Fibroblast of gingiva (primary cell): ENCODE data around the gene SLC66A2.

Source experiments
- DNase-seq: peaks from one replicate; pipeline ENCODE4 v3.0.0-alpha.2; 2011; ENCODE audit warnings: low read depth

SLC66A2 gene

GRCh38 chr18:79917853-79918614 lies 33.4 kb downstream of the SLC66A2 start:
- DNase-seq, result no peak

- no peak for DNase-seq
Measured at GRCh38 chr18:79917169-79917852, 34.1 kb downstream of the SLC66A2 start.

- DNase-seq, result no peak
Measured at GRCh38 chr18:79916546-79917168, 34.8 kb downstream of the SLC66A2 start.

- no peak for DNase-seq
Measured at GRCh38 chr18:79916128-79916494, 35.3 kb downstream of the SLC66A2 start.

- no peak for DNase-seq
Measured at GRCh38 chr18:79915161-79916127, 36.0 kb downstream of the SLC66A2 start.

GRCh38 chr18:79914614-79915160 lies 36.8 kb downstream of the SLC66A2 start:
- no peak for DNase-seq

GRCh38 chr18:79912994-79913831 lies 38.2 kb downstream of the SLC66A2 start:
- no peak for DNase-seq

- DNase-seq, result peak; percentile 55
Measured at GRCh38 chr18:79912409-79912991, 39.0 kb downstream of the SLC66A2 start.

- no peak for DNase-seq
Measured at GRCh38 chr18:79911344-79912270, 39.8 kb downstream of the SLC66A2 start.

GRCh38 chr18:79910563-79911343 lies 40.7 kb downstream of the SLC66A2 start:
- no peak for DNase-seq

GRCh38 chr18:79906706-79907105 lies 44.7 kb downstream of the SLC66A2 start:
- DNase-seq, result no peak

- DNase-seq, result no peak
Measured at GRCh38 chr18:79905993-79906392, 45.5 kb downstream of the SLC66A2 start.

GRCh38 chr18:79905389-79905911 lies 46.0 kb downstream of the SLC66A2 start:
- DNase-seq, result no peak

GRCh38 chr18:79904357-79905147 lies 46.9 kb downstream of the SLC66A2 start:
- no peak for DNase-seq

GRCh38 chr18:79903787-79904356 lies 47.6 kb downstream of the SLC66A2 start:
- no peak for DNase-seq

GRCh38 chr18:79903071-79903635 lies 48.3 kb downstream of the SLC66A2 start:
- no peak for DNase-seq

- DNase-seq, result no peak
Measured at GRCh38 chr18:79902640-79903039, 48.8 kb downstream of the SLC66A2 start.
